ENCODE measurements around the gene KDM3B. TPM values are rescaled to one million over a fixed set of nuclear protein-coding genes. Genes with fewer than 3 reads are reported as not detected.
"Not testable (repeated sequence)": the region's sequence is repeated elsewhere in the genome, so short reads cannot be mapped to it uniquely, and the experiment has no call there.

Gene KDM3B
- total RNA-seq, 2 experiments from 2014 or later = 53.1 to 55.0 TPM

DNA sequence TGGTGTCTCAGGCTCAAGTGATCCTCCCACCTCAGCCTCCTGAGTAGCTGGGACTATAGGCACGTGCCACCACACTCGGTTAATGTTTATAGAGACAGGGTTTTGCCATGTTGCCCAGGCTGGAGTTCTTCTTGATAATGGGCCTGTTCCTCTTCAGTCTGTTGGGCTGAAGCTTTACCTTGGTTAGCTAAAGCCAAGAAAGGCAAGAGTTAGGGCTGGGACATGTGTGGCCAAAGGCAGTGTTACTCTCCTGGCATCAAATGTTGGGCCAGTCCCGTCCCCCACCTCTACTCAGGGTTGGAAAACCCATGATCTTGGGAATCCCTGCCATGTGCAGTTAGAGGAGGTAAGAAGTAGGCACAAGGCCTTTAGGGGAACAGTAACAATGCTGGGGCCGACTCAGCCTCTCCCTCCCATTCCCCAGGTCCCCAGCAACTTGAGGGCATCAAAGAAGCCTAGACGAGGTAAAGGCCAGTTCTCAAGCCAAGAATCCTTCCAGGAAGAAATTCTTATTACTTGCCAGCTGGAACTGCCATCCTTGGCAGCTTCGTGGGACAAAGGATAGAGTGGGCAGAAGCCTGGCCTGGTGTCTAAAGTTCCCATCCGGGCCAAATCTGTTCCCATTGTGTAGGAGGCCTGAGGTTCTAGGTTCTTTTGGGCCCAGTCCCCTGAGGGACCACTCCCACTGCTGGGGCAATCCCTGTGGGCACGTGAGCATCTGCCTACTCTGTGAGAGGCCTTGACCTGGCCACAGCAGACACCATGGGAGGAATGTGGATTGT, 117.2 kb downstream of the KDM3B start:
- Mint-ChIP-seq H3K4me1 (ENCODE audit: low read depth) (peaks cover 18% of the 10 kb centered on the region), H3K27me3 (ENCODE audit: low read depth) (peaks cover 33% of the 10 kb centered on the region), H3K9me3 (ENCODE audit: insufficient read depth) (no peaks in the 10 kb centered on the region), H3K4me3 (no peak overlapping the region), H3K36me3 (ENCODE audit: low read depth) (peaks cover 6% of the 10 kb centered on the region), H3K27ac (no peak overlapping the region)
- no peak for DNase-seq
- ATAC-seq = no peak
- ChIA-PET CTCF (no interaction called here), POLR2A (interaction anchor here (0.8 to 1.0 kb wide), 2 partner anchors 11 to 34 kb away, joined by 3 read pairs; no protein-coding TSS in a partner anchor)

DNA sequence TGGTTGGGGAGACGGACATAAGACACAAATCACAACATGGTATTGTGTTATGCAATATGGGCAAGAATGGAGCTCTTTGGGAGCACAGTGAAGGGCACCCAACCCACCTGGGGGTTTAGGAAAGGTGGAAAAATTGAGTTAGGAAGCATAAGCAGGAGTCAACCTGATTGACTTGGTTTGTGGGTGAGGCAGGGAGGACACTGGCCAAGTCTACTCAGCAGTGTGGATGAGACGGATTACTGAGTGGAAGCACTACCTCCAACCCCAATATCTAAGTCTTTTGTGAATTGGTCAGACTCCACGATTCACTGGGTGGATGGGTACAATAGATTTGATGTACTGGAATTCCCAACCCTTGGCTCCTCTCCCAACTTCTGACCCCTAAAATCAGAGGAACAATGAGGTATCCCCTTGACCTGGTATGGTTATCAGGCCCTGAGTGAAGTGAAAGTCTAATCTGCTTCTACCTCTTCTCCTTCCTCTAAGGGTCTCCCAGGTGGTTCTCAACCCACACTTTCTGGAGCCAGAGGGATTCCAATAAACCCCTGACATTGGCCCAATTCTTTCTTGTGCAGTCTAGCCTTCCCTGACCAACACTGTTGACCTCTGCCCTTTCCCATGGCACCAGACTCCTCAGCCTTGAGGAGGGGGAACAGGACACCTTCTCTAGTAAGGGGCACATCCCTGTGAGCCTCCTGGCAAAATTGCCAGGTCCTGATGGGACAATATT, 118.0 kb downstream of the KDM3B start:
- no peak overlapping the region for H3K4me3 Mint-ChIP-seq
- no peak for ATAC-seq
- H3K9me3 Mint-ChIP-seq (ENCODE audit: insufficient read depth) = no peaks in the 10 kb centered on the region
- peaks cover 18% of the 10 kb centered on the region for H3K4me1 Mint-ChIP-seq (ENCODE audit: low read depth)
- H3K27me3 Mint-ChIP-seq (ENCODE audit: low read depth) = peaks cover 38% of the 10 kb centered on the region
- no peak overlapping the region for H3K27ac Mint-ChIP-seq
- POLR2A ChIA-PET = interaction anchor here (1.0 kb wide), 1 partner anchor 11 kb away, joined by 3 read pairs; no protein-coding TSS in a partner anchor
- CTCF ChIA-PET = no interaction called here
- peaks cover 6% of the 10 kb centered on the region for H3K36me3 Mint-ChIP-seq (ENCODE audit: low read depth)
- no peak for DNase-seq

DNA sequence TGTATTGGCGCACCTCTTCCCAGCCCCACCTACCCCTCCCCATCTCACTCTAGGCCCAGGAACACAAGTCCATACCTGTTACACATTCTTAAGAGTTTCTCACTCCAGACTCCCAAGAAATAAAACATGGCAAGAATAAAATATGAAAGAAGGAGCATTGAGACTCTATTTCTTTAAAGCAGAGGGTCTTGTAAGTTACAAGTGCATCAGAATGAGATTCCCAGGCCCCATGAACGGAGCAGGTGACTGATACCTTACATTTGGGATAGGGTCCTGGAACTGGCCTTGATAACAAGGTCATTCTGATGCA, 118.5 kb downstream of the KDM3B start:
- Mint-ChIP-seq H3K27ac (no peak overlapping the region), H3K27me3 (ENCODE audit: low read depth) (peaks cover 38% of the 10 kb centered on the region), H3K36me3 (ENCODE audit: low read depth) (peaks cover 6% of the 10 kb centered on the region), H3K4me3 (no peak overlapping the region), H3K4me1 (ENCODE audit: low read depth) (peaks cover 18% of the 10 kb centered on the region), H3K9me3 (ENCODE audit: insufficient read depth) (no peaks in the 10 kb centered on the region)
- CTCF ChIA-PET = no interaction called here
- ATAC-seq (no peak), DNase-seq (no peak)
- POLR2A ChIA-PET = no interaction called here

DNA sequence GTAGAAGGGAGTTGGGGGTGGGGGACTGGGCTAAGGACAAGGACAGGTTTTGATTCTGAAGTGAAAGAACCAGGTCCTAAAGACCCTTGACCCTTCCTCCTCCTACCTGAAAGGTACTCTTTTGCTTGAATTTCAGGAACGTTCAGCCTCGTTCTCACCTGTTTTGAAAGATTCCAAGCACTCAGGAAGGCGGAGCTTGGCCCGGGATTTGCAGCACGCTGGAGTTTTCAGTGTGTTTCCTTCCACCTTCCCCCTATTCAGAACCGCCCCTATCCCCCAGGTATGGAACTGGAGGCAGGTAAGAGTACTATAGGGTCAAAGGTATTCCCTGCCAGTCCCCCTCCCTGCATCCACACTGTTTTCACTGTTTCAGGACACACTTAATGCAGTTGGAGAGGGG, 119.9 kb downstream of the KDM3B start:
- H3K36me3 Mint-ChIP-seq (ENCODE audit: low read depth) = peaks cover 2% of the 10 kb centered on the region
- ChIA-PET CTCF (interaction anchor here (0.6 to 2.1 kb wide), 2 partner anchors 32 to 250 kb away, joined by 4 to 7 read pairs; no protein-coding TSS in a partner anchor), POLR2A (no interaction called here)
- DNase-seq (no peak), ATAC-seq (no peak)
- no peak overlapping the region for H3K4me3 Mint-ChIP-seq
- peaks cover 32% of the 10 kb centered on the region for H3K27me3 Mint-ChIP-seq (ENCODE audit: low read depth)
- H3K9me3 Mint-ChIP-seq (ENCODE audit: insufficient read depth) = no peaks in the 10 kb centered on the region
- peaks cover 6% of the 10 kb centered on the region for H3K4me1 Mint-ChIP-seq (ENCODE audit: low read depth)
- H3K27ac Mint-ChIP-seq = no peak overlapping the region

DNA sequence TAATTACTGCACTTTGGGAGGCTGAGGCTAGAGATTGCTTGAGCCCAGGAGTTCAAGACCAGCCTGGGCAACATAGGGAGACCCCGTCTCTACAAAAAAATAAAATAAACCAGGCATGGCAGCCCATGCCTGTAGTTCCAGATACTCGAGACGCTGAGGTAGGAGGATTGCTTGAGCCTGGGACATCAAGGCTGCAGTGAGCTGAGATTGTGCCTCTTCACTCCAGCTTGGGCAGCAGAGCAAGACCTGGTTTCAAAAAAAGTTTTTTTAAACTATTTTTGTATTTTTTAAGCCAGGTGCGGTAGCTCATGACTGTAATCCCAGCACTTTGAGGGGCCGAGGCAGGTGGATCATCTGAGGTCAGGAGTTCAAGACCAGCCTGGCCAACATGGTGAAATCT, 120.7 kb downstream of the KDM3B start:
- ChIA-PET POLR2A (interaction anchor here (1.2 kb wide), 1 partner anchor 8 kb away, joined by 4 read pairs; the partner anchor contains the start of gene EGR1), CTCF (interaction anchor here (0.9 to 2.1 kb wide), 2 partner anchors 8 to 31 kb away, joined by 3 to 7 read pairs; partner anchors contain the start of gene EGR1)
- H3K27ac Mint-ChIP-seq; H3K36me3 Mint-ChIP-seq (ENCODE audit: low read depth); H3K4me1 Mint-ChIP-seq (ENCODE audit: low read depth); H3K9me3 Mint-ChIP-seq (ENCODE audit: insufficient read depth); ATAC-seq; H3K4me3 Mint-ChIP-seq; DNase-seq: not testable (repeated sequence)
- peaks cover 24% of the 10 kb centered on the region for H3K27me3 Mint-ChIP-seq (ENCODE audit: low read depth)

DNA sequence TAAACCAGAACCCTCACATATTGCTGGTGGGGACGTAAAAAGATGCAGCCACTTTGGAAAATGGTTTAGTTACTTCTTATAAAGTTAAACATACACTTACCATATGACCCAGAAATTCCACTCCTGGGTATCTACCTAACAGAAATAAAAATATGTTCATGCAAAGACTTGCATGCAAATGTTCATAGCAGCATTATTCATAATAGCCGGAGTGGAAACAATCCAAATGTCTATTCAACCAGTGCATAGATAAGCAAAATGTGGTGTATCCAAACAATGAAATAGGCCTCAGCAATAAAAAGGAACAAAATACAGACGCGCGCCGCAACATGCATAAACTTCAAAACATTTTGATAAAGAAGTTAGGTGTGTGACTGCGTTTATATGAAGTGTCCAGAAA, 124.4 kb downstream of the KDM3B start:
- ATAC-seq (no peak), DNase-seq (no peak)
- Mint-ChIP-seq H3K27ac (no peak overlapping the region), H3K9me3 (ENCODE audit: insufficient read depth) (no peaks in the 10 kb centered on the region), H3K27me3 (ENCODE audit: low read depth) (peaks cover 28% of the 10 kb centered on the region), H3K4me1 (ENCODE audit: low read depth) (no peaks in the 10 kb centered on the region), H3K4me3 (no peak overlapping the region), H3K36me3 (ENCODE audit: low read depth) (no peaks in the 10 kb centered on the region)
- CTCF ChIA-PET = no interaction called here
- POLR2A ChIA-PET = no interaction called here

DNA sequence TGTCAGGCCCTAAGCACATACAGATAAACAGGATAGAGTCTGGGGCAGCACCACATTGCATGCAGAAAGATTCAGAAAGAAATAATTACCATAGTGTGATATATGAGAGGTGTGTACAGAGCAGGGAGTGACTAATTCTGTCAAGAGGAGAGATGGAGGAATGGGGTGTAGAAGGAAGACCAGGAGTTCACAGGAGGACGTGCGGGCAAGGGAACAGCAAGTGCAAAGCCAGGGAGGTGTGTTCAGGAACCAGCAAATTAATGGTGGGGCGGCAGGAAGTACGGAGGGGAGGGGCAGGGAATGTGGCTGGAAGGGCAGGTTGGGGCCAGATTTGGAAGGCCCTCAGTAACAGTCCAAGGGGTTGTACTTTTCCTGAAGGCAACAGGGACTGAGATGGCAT, 130.2 kb downstream of the KDM3B start:
- no peak overlapping the region for H3K4me3 Mint-ChIP-seq
- no peaks in the 10 kb centered on the region for H3K36me3 Mint-ChIP-seq (ENCODE audit: low read depth)
- ChIA-PET CTCF (interaction anchor here (2.2 kb wide), 1 partner anchor 17 kb away, joined by 7 read pairs; the partner anchor contains the start of gene EGR1), POLR2A (interaction anchor here (1.4 kb wide), 1 partner anchor 18 kb away, joined by 3 read pairs; the partner anchor contains the start of gene EGR1)
- H3K27ac Mint-ChIP-seq = no peak overlapping the region
- H3K27me3 Mint-ChIP-seq (ENCODE audit: low read depth) = peaks cover 14% of the 10 kb centered on the region
- DNase-seq (no peak), ATAC-seq (no peak)
- H3K9me3 Mint-ChIP-seq (ENCODE audit: insufficient read depth) = no peaks in the 10 kb centered on the region
- H3K4me1 Mint-ChIP-seq (ENCODE audit: low read depth) = no peaks in the 10 kb centered on the region

Other genes with a start within 250 kb of the KDM3B start
- gene NME5, start 213.3 kb upstream of the KDM3B start, total RNA-seq = not detected
- gene BRD8, start 174.1 kb upstream of the KDM3B start, total RNA-seq = 10 to 100 TPM; 72.3 to 76.3 TPM
- 10 to 100 TPM; 70.1 to 72.0 TPM for gene KIF20A, start 173.6 kb upstream of the KDM3B start, total RNA-seq
- gene CDC23, start 139.4 kb upstream of the KDM3B start, total RNA-seq = 10 to 100 TPM; 34.1 to 36.6 TPM
- gene GFRA3, start 78.1 kb upstream of the KDM3B start, total RNA-seq = under 1 TPM; 0.16 to 0.18 TPM
- 10 to 100 TPM; 15.0 to 18.3 TPM for gene CDC25C, start 20.9 kb upstream of the KDM3B start, total RNA-seq
- gene FAM53C, start 14.4 kb upstream of the KDM3B start, total RNA-seq = 10 to 100 TPM; 26.9 to 29.9 TPM
- gene REEP2, start 86.4 kb downstream of the KDM3B start, total RNA-seq = 1 to 10 TPM in 1 of 2 experiments, under 1 TPM in 1; 0.68 to 1.1 TPM
- 10 to 100 TPM in 1 of 2 experiments, 1 to 10 TPM in 1; 8.9 to 10.1 TPM for gene EGR1, start 112.8 kb downstream of the KDM3B start, total RNA-seq
- gene ETF1, start 190.6 kb downstream of the KDM3B start, total RNA-seq = 10 to 100 TPM; 92.7 to 93.3 TPM
- gene HSPA9, start 222.7 kb downstream of the KDM3B start, total RNA-seq = 100 to 1,000 TPM; 214 to 216 TPM